IMR-90 (cell line): ENCODE results near the gene PLEKHF1. TPM values are rescaled to one million over a fixed set of nuclear protein-coding genes. Genes with fewer than 3 reads are reported as not detected.

Experiments
- ATAC-seq: fragments of 200-7000 bp; cut with Tn5 transposase; 2 replicates; pipeline ENCODE4 v1.9.1; 2020; ENCODE audit warnings: low read depth, mild to moderate bottlenecking, moderate library complexity
- BruUV-seq: library from RNA; stranded (reverse); fragments of 400-500 nt; replicated peaks from 2 replicates; lab custom pipeline; 2021; lab: Mats Ljungman, UMichigan
- CTCF ChIA-PET: fragments of 300-600 bp; formaldehyde crosslinking; extraction: SDS; loops from one replicate; lab custom pipeline; 2021; ENCODE audit warnings: antibody characterized with exemption; lab: Yijun Ruan, JAX
- POLR2A ChIA-PET: fragments of 300-600 bp; sonication (Branson Sonifier 250); formaldehyde crosslinking; loops from one replicate; lab custom pipeline; 2022; ENCODE audit warnings: antibody characterized with exemption; ENCODE audit not compliant: unreplicated experiment; lab: Charles Lee
- DNase-seq: peaks from one replicate; pipeline ENCODE4 v3.0.0; 2013
- H2AFZ ChIP-seq: replicated peaks from 2 replicates; pipeline ENCODE3; 2013; ENCODE audit warnings: low read length, mild to moderate bottlenecking; ENCODE audit not compliant: poor library complexity
- H2AK5ac ChIP-seq: 2 replicates; pipeline ENCODE4 v1.6.1; 2013; ENCODE audit warnings: low read depth, low read length, inconsistent platforms
- H2AK9ac ChIP-seq: replicated peaks from 2 replicates; pipeline ENCODE3; 2013; ENCODE audit warnings: mild to moderate bottlenecking, low read depth, low read length, moderate library complexity; ENCODE audit not compliant: poor library complexity
- H2BK120ac ChIP-seq: 2 replicates; pipeline ENCODE4 v1.6.1; 2013; ENCODE audit warnings: low read depth, low read length, inconsistent platforms
- H2BK15ac ChIP-seq: 3 replicates; pipeline ENCODE4 v1.6.1; 2013; ENCODE audit warnings: low read depth, low read length, inconsistent platforms
- H2BK20ac ChIP-seq: 2 replicates; pipeline ENCODE4 v1.6.1; 2013; ENCODE audit warnings: low read depth, mild to moderate bottlenecking, inconsistent platforms, low read length, moderate library complexity
- H2BK5ac ChIP-seq: 2 replicates; pipeline ENCODE4 v1.6.1; 2013; ENCODE audit warnings: mild to moderate bottlenecking, low read depth, low read length, inconsistent platforms; ENCODE audit not compliant: poor library complexity, severe bottlenecking
- H3K14ac ChIP-seq: replicated peaks from 2 replicates; pipeline ENCODE4 v1.6.1; 2013; ENCODE audit warnings: low read depth, low read length, inconsistent platforms
- H3K18ac ChIP-seq: 2 replicates; pipeline ENCODE4 v1.6.1; 2013; ENCODE audit warnings: low read depth, low read length, control low read depth
- H3K23ac ChIP-seq: 2 replicates; pipeline ENCODE4 v1.6.1; 2013; ENCODE audit warnings: low read depth, low read length, inconsistent platforms
- H3K27ac ChIP-seq: 2 replicates; pipeline ENCODE4 v1.5.1; 2013; ENCODE audit warnings: mild to moderate bottlenecking, control low read depth, low read length; ENCODE audit not compliant: insufficient read depth
- H3K27me3 ChIP-seq: 2 replicates; pipeline ENCODE4 v1.6.1; 2013; ENCODE audit warnings: low read length; ENCODE audit not compliant: control insufficient read depth, insufficient read depth
- H3K36me3 ChIP-seq: 2 replicates; pipeline ENCODE4 v1.6.1; 2013; ENCODE audit warnings: low read length, mixed read lengths; ENCODE audit not compliant: control insufficient read depth, insufficient read depth
- H3K4ac ChIP-seq: 2 replicates; pipeline ENCODE4 v1.6.1; 2013; ENCODE audit warnings: low read depth, low read length, inconsistent platforms
- H3K4me1 ChIP-seq: 2 replicates; pipeline ENCODE4 v1.6.1; 2013; ENCODE audit warnings: low read length, mixed read lengths; ENCODE audit not compliant: control insufficient read depth, insufficient read depth
- H3K4me2 ChIP-seq: 2 replicates; pipeline ENCODE4 v1.6.1; 2013; ENCODE audit warnings: low read depth, mild to moderate bottlenecking, control low read depth, low read length, moderate library complexity
- H3K4me3 ChIP-seq: 2 replicates; pipeline ENCODE4 v1.5.1; 2013; ENCODE audit warnings: low read depth, mild to moderate bottlenecking, control low read depth, low read length, moderate library complexity; ENCODE audit not compliant: insufficient read depth
- H3K56ac ChIP-seq: 2 replicates; pipeline ENCODE4 v1.6.1; 2013; ENCODE audit warnings: low read length, inconsistent platforms; ENCODE audit not compliant: insufficient read depth; ENCODE audit errors: extremely low read depth
- H3K79me1 ChIP-seq, 2 experiments: 2 replicates each; pipeline ENCODE4 v1.6.1; 2013; ENCODE audit warnings: low read length in 2 of 2, inconsistent platforms in 1 of 2, low read depth in 1 of 2
- H3K9ac ChIP-seq: 2 replicates; pipeline ENCODE4 v1.6.1; 2013; ENCODE audit warnings: low read depth, low read length, control low read depth
- H3K9me1 ChIP-seq: 2 replicates; pipeline ENCODE4 v1.6.1; 2013; ENCODE audit warnings: low read length, inconsistent platforms; ENCODE audit not compliant: insufficient read depth
- H3K9me3 ChIP-seq: 2 replicates; pipeline ENCODE4 v1.6.1; 2013; ENCODE audit warnings: low read length; ENCODE audit not compliant: control insufficient read depth, insufficient read depth
- H4K20me1 ChIP-seq: 2 replicates; pipeline ENCODE4 v1.6.1; 2013; ENCODE audit warnings: low read length, inconsistent platforms; ENCODE audit not compliant: insufficient read depth
- H4K5ac ChIP-seq: 2 replicates; pipeline ENCODE4 v1.6.1; 2013; ENCODE audit warnings: mild to moderate bottlenecking, low read depth, low read length, control low read depth
- H4K8ac ChIP-seq, 2 experiments: 2 replicates each; pipeline ENCODE4 v1.6.1; 2013; ENCODE audit warnings: low read depth in 2 of 2, low read length in 2 of 2, control low read depth in 1 of 2, inconsistent platforms in 1 of 2
- H4K91ac ChIP-seq: 2 replicates; pipeline ENCODE4 v1.6.1; 2013; ENCODE audit warnings: low read depth, low read length, inconsistent platforms; ENCODE audit not compliant: insufficient read depth
- CEBPB ChIP-seq: IDR thresholded peaks from 2 replicates; pipeline ENCODE4 v1.6.1; 2012; ENCODE audit warnings: low read depth, low read length, improper control_type of control experiment
- CHD1 ChIP-seq: IDR thresholded peaks from 2 replicates; pipeline ENCODE4 v1.6.1; 2012; ENCODE audit warnings: low read depth, low read length, improper control_type of control experiment
- FOS ChIP-seq: fragments of 150-350 bp; IDR thresholded peaks from 2 replicates; pipeline ENCODE4 v1.6.1; 2016; ENCODE audit warnings: low read depth, low read length
- MAFK ChIP-seq: IDR thresholded peaks from 2 replicates; pipeline ENCODE4 v1.6.1; 2012; ENCODE audit warnings: low read depth, low read length, improper control_type of control experiment
- MAZ ChIP-seq: IDR thresholded peaks from 2 replicates; pipeline ENCODE4 v1.6.1; 2012; ENCODE audit warnings: low read depth, mild to moderate bottlenecking, low read length, improper control_type of control experiment, moderate library complexity, borderline replicate concordance
- MXI1 ChIP-seq: IDR thresholded peaks from 2 replicates; pipeline ENCODE4 v1.6.1; 2012; ENCODE audit warnings: low read depth, mild to moderate bottlenecking, low read length, moderate library complexity, borderline replicate concordance
- SMC3 ChIP-seq: fragments of 150-350 bp; IDR thresholded peaks from 2 replicates; pipeline ENCODE4 v1.6.1; 2016; ENCODE audit warnings: low read depth, mild to moderate bottlenecking, antibody characterized with exemption, low read length, moderate library complexity
- WGBS, 2 experiments: methylation state at CpG; one replicate each; pipeline versions ENCODE4 v1.1.5 to v1.1.7; 2013; ENCODE audit warnings: missing lambda C conversion rate in 2 of 2; ENCODE audit not compliant: insufficient read length in 1 of 2; ENCODE audit errors: extremely low coverage in 2 of 2; 5-methylcytosine and 5-hydroxymethylcytosine counted together
- dilution Hi-C: fragments of 300-500 bp; cut with HindIII; formaldehyde crosslinking; loops from one replicate; pipeline ENCODE4 v1.14.3; 2018; ENCODE audit warnings: low sequenced_read_pairs; ENCODE audit not compliant: unreplicated experiment
- in situ Hi-C: fragments of 300-500 bp; cut with MboI; formaldehyde crosslinking; loops from 3 replicates; pipeline ENCODE4 v1.14.3; 2019; ENCODE audit warnings: low sequenced_read_pairs, inconsistent platforms, mixed read lengths
- intact Hi-C: fragments of 100-400 bp; cut with micrococcal nuclease; formaldehyde crosslinking; loops from 2 replicates; pipeline ENCODE4 v1.10.0; 2022
- polyA plus RNA-seq, 3 experiments: library from polyadenylated mRNA; depleted of rRNA; stranded (reverse); fragments of >200 nt; gene quantifications; 2 replicates each; pipeline ENCODE4 v1.2.3, GENCODE V29; 2012; ENCODE audit warnings: low replicate concordance in 1 of 3
- total RNA-seq: library from RNA; depleted of rRNA; stranded (reverse); fragments of >200 nt; gene quantifications from 2 replicates; pipeline ENCODE4 v1.2.3, GENCODE V29; 2012
- TF ChIP-seq, protein P1 (sequence below): fragments of 150-350 bp; IDR thresholded peaks from 2 replicates; pipeline ENCODE4 v1.6.1; 2017; ENCODE audit warnings: mild to moderate bottlenecking, antibody characterized with exemption, low read length, low read depth

The PLEKHF1 gene
- total and polyA plus RNA-seq, 2 of the 4 experiments (the other 2 are of a cell fraction), result 5.0 to 6.6 TPM

DNA sequence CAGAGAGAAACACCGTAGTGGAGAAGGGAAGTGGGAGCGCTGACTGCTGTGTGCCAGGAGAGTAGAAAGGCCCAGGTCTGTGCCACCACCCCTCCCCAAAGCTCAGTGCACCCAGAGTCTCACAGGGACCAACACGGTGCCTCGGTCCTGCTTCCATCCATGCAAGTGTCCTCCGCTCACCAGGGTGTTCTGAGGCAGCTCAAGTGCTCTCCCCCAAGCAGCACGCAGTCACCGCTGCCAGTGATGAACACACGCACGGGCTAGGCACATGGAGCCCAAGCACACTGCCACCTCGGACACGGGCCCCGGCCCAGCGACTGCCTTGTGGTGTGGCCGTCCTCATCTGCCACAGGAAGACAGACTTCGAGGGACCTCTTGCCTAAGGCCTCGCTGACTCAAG is 48.7 kb upstream of the PLEKHF1 start:
- H2BK20ac ChIP-seq, result no peak overlapping the region
- H3K4me3 ChIP-seq, result no peak overlapping the region
- no peaks in the 10 kb centered on the region for H4K20me1 ChIP-seq
- no peak overlapping the region for H3K23ac ChIP-seq
- ChIA-PET CTCF (no interaction called here), POLR2A (no interaction called here)
- H4K5ac ChIP-seq, result no peak overlapping the region
- H2BK5ac ChIP-seq, result no peak overlapping the region
- H3K4ac ChIP-seq, result no peak overlapping the region
- no TSS peak for BruUV-seq
- H2BK15ac ChIP-seq, result no peak overlapping the region
- H2AFZ ChIP-seq, result peak overlapping the region; percentile 23
- intact Hi-C loops (no loop called here), in situ Hi-C loops (no loop called here), dilution Hi-C loops (no loop called here)
- H3K9ac ChIP-seq, result no peak overlapping the region
- H2AK5ac ChIP-seq, result no peak overlapping the region
- 98% methylated on average over 11 of the region's 16 CpGs; no CpG with 5 or more reads in 1 of the 2 experiments for WGBS, 2 experiments
- no peak overlapping the region for H4K8ac ChIP-seq
- no peaks in the 10 kb centered on the region for H3K79me1 ChIP-seq
- DNase-seq, result no peak
- no peak for ATAC-seq
- H2AK9ac ChIP-seq, result no peak overlapping the region
- no peak overlapping the region for H3K18ac ChIP-seq
- TF ChIP-seq CHD1 (no peak), SMC3 (no peak), MAFK (no peak), FOS (no peak), MAZ (no peak), CEBPB (no peak), MXI1 (no peak)
- TF ChIP-seq, protein P1, sequence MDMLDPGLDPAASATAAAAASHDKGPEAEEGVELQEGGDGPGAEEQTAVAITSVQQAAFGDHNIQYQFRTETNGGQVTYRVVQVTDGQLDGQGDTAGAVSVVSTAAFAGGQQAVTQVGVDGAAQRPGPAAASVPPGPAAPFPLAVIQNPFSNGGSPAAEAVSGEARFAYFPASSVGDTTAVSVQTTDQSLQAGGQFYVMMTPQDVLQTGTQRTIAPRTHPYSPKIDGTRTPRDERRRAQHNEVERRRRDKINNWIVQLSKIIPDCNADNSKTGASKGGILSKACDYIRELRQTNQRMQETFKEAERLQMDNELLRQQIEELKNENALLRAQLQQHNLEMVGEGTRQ, result no peak
- H3K9me1 ChIP-seq, result no peaks in the 10 kb centered on the region
- no peak overlapping the region for H3K27ac ChIP-seq
- H4K91ac ChIP-seq, result no peak overlapping the region
- H3K4me1 ChIP-seq, result no peaks in the 10 kb centered on the region
- H3K9me3 ChIP-seq, result no peaks in the 10 kb centered on the region
- peaks cover 42% of the 10 kb centered on the region for H3K36me3 ChIP-seq
- H3K14ac ChIP-seq, result no peak overlapping the region
- no peaks in the 10 kb centered on the region; the same call in 1 of the 2 replicates for H3K27me3 ChIP-seq
- H3K56ac ChIP-seq, result no peak overlapping the region
- H3K4me2 ChIP-seq, result no peak overlapping the region
- H2BK120ac ChIP-seq, result no peak overlapping the region
